Measurements from ENCODE around the gene LRRC4B.
"Not testable (repeated sequence)": the region's sequence is repeated elsewhere in the genome, so short reads cannot be mapped to it uniquely, and the experiment has no call there.

Gene LRRC4B

DNA sequence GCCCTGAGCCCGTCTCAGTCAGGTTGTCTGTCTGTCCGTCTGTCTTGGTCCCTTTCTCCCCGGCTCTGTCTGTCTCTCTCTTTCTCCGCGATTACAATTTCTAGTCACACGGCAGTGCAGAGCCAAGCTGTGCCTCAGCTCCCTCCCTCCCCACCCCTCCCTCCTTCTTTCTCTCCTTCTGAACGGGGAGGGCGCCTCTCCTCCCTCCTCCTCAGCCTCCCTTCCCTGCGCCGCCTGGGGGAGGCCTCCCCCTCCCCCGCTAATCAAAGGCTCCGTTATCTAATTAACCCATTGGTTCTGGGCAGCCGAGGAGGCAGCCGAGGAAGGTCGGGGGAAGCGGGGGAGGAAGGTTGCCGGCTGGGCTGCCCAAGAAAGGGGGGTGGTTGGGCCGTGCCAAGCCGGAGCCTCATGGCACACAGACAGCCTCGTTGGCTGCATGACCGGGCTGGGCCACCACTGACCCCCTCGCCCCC, 16.5 kb downstream of the LRRC4B start:
- peak; percentile 84 for DNase-seq

DNA sequence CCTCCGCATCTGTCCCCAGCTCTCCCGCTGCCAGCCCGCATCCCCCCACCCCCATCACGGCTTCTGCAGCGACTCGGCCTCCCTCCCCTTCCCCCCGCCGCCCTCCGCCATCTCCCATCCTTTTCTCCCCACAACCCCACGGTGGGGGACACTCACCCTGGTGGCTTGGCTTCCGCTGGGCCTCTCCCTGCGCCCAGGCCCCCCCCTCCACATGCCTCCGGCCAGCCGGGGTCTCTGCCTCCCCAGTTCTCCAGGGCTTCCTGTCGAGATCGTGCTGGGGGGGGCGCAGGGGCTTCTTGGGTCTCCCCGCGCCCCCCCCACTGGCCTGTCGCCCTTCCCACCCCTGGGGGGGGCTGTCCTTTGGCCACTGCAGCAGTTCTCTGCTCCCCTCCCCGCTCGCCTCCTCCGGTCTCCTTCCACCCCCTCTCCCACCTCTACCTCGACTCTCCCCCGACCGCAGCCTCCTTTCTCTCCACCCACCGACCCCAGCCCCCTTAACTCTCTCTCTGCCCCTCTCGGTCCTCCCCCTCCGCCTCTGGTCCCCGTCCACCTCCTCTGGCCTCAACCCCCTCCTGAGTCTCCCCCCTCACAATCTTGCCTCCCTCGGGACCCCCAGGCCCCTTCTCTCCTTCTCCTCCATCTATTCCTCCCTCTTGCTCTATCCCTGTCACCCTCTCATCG, 17.1 kb downstream of the LRRC4B start:
- DNase-seq, result peak; percentile 23

DNA sequence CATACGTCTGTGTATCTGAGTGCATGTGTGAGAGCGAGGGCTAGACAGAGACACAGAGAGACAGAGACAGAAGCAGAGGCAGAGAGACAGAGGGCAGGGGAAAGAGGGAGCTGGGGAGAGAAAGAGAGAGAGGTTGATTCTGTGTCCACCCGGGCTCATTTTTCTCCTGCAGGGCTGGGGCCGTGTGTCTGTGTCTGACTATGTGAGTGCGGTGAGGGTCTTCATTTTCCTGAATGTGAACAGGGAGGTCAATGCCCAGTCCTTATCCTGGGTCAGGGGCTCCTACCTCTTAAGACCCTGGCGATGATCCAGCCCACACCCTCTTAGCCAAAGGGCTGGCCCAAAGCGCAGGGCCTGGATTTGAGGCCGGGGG, 17.7 kb downstream of the LRRC4B start:
- peak; percentile 49 for DNase-seq

DNA sequence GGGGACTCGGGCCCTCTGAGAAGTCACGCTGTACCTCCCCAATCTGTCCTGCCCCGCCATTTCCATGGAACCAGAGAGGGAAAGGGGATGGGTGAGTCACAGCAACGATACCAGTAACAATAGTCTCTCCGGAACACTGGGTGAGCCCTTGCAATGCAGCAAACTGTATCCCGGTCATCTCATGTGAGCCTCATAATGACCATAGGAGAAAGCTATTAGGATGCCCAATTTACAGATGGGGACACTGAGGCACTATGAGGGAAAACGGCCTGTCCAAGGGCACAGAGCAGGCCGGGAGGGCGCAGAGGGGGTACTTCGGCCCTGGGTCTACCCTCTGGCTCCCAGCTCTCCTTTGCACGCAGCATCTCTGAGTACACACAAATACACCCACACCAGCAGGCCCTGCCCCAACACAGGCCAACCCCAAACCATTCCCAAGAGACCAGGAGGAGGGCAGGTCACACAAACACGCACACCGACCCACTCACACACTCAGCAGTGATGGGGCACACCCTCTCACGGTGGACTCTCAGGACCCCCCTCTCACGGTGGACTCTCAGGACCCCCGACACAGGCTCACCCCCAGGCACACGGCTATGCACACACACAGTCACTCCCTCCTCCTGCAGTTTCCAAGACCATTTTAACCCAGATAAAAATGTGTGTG, 18.2 kb downstream of the LRRC4B start:
- DNase-seq, result no peak

DNA sequence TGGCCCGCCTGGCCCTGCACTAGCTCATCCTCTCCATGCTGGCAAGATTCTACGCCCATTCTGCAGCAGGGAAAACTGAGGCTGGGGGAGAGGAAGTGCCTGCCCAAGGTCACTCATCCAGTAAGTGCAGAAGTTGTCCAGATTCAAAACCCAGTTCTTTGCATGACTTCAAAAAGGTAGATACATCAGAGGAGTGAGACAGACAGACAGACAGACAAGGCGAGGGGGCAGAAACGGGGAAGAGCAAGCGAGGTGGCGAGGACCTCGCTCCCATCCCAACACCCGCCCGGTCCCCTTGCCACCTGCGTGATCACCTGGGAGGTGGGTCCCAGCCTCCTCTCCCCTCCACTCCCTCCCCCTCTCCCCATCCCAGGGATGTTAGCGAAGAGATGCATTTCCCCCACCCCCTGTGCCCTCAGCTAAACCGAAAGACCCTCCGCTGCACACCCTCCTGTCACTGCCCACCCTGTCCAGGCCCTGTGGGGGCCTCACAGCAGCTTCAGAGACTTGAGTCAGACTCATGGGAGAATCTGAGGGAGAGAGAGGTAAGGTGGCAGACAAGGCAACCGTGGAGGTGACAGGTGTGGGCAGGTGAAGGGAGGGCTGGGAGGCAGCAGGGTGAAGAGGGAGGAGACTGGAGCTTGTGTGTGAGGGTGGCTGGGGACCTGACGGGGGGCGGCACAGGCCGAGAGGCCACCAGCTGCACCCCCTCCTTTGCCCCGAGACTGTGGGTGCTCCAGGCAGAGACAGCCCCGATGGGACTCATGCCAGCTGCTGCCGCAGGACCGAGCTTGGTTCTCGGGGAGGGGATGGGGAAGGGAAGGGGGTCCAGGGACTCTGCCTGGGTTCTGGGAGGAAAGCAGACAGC, 18.9 kb downstream of the LRRC4B start:
- no peak for DNase-seq

DNA sequence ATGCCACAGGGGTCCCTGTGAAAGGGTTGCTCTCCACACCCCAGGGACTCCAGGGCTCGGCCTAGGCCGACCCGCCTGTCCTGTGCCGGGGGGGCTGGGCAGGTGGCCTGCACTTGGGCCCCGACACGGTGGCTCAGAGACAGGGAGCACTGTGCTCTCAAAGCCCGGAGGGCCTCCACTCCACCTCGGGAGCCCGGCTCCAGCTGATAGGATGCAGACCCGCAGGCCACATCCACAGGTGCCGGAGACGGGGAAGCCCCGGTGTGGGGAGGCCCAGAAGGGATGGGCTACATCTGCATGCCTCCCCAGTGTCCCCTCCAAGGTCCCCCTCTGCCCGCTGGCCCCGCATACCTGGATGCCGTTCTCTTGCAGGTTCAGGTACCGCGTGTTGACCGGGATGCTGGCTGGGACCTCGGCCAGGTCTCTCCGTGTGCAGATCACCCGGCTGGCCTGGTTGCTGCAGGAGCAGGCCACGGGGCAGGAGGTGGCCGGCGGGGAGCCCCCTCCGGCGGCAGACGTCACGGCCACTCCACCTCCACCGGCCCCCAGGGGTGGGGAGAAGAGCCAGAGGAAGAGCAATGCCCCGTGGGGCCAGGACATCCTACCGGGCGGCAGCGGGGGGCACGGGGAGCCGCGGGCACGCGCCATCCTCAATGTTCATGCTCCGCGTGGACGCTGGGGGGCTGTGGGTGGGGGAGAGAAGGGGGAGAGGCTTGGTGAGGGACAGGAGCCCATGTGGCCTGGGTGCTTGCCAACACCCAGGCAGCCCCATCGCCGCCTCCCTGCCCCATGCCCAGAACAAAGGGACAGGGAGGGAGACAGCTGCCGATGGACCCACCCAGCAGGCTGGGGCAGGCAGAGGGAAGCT, 19.8 kb downstream of the LRRC4B start:
- DNase-seq, result no peak

DNA sequence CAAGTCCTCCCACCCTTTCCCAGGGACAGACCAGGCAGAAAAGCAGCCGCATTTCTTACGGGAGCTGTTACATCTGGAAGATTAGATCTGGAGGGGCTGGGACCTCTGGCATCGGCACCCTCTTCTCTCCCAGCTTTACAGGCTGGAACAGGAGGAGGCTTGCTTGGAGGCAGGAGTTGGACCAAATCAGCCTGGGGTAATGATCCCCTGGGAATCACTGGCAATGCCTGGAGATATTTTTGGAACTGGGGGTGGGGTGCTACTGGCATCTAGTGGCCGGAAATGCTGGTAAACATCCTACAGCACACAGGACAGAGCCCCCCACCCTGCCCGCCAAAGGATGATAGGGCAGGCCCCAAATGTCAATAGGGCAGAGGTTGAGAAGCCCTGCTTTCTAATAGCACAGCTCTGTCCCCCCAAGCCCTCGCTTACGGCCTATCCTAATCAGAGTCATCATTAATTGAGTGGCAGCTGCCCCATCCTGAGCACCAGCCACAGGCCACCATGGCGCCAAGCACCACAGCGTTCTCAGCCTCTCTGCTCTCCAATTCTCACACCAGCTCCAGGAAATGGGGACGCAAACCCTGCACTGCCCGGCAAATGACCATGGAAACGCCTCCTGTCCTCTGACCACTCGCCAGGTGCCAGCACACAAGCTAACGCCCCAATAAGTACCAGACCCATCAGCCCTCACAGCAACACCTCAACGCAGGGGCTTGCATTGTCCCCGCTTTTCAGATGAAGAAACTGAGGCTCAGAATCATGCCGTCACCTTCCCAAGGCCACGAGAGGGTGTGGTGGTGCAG, 20.6 kb downstream of the LRRC4B start:
- no peak for DNase-seq

DNA sequence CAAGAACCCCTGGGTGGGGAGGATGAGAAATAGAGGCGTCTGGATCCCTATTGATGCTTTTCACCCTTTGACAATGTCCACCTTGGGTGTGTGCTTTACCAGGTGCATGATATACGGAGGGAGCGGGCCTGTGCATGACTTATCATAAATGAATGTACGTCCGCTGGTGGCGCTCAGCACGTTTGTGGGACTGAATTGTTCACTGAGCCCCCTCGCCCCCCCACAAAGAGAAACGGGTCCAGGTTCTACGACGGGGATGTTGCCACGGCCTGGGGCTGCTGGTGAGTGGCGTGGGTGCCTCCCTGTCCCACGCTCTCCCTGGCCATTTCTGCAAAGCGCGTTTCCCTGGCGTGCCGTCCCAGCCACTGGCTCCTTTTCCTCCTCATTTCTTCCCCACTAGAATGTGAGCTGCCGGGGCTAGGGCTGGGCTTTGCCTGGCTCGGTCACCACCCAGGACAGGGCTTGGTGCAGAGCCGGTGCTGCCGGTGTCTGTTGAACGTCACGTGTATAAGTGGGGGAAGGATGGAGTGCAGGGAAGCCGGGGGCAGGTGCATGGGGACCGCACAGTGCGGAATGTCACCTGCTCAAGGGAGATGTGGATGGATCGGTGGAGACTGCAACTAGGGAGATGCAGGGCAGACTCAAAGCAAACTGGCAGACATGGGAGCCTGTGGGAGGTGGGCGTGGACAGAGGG, 21.6 kb downstream of the LRRC4B start:
- DNase-seq, result no peak

DNA sequence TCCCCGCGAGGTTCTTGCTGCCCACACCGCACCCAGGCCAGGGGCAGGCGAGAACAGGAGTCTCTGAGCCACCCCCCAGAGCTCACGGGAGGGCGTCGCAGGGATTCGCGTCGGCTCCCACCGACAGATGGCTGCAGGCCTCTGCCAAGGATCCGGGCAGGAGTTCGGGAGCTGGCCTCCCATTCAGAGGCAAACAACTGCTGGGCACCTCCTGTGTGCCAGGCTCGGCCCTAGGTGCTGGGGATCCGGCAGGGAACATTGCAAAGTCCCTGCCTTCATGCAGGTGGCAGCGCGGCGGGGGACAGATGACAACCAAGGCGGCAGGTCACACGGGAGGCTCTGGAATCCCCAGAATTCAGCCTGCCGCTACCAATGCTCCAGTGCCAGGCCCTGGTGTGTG, 25.3 kb downstream of the LRRC4B start:
- DNase-seq, result no peak

DNA sequence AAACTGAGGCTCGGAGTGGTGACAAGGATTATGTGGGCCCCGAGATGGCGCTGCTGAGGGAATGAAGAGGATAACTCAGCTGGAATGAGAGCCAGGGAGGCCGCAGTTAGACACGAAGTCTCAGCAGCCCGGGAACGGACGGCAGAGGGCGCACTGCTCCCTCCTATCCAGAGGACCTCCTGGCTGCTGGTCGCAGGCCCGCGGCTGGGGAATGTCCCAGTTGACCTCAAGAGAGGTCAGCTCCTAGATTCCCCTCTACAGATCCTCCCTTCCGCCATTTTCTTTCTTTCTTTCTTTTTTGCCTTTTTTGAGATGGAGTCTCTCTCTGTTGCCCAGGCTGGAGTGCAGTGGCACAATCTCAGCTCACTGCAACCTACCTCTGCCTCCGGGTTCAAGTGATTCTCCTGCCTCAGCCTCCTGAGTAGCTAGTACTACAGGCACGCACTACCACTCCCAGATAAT, 30.4 kb downstream of the LRRC4B start:
- peak; percentile 89 for DNase-seq

DNA sequence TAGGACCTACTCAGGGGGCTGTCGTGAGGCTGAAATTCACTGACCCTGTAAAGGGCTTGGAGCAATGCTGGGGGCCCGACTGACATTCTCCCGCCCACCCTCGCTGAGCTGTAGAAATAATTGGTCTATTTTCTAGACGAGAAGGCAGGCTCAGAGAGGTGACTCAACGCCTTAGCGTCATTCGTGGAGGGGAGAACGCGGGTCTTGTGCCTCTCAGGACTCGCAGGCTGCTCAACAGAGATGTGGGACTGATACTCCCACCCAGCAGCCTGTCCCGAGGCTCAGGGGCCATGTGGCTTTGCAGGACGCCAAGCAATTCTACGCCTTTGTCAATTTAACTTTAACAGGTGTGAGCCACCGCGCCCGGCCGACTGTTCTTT, 30.9 kb downstream of the LRRC4B start:
- DNase-seq, result no peak

DNA sequence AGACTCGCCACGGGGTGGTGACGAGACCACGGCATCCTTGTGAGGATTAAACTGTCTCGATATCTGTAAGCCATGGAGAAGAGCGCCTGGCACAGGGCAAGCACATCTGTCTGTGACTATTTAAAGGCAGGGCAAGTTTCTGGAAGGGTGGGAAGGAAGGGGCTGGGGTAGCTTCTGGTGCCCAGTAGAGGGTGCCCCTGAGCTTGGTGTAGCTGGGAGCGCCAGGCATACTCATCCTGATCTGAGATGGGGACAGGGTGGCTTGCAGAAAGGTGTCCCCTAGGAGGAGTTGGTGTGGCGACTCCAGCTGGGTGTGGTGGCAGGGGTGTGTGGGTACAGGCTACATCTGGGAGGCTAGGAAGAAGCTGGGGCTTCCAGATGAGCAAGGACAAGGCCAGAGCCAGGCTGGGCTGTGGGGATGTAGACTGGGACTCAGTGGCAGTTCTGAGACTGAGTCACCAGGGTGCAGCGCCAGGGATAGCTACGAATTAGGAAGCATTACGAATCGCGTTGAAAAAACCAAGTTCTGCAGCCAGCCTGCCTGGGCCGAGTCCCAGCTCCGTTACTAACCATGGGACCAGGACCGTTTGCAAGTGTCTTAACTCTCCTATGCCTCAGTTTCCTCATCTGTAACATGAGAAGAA, 31.5 kb downstream of the LRRC4B start:
- no peak for DNase-seq

DNA sequence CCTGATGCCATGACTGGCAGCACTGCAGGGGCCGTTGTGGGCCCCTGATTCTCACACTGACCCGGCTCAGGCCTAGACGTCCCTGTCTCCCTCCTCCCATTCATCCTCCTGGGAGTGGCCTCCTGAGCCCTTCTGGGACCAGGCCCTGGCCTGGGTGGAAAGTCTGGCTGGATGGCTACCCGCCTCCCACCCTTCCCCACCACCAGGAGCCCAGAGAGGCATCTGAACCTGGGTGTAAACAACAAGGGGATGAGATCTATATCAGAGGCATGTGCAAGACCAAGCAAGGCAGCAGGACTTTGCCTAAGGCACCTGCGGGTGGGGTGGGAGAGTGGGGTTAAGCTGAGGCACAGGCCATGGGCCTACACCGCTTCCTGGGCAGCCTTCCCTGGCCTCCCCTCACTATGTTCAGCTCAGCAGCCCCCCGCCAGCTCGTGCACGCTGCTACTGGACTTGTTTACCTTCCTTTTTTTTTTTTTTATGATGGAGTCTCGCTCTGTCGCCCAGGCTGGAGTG, 32.5 kb downstream of the LRRC4B start:
- no peak for DNase-seq

DNA sequence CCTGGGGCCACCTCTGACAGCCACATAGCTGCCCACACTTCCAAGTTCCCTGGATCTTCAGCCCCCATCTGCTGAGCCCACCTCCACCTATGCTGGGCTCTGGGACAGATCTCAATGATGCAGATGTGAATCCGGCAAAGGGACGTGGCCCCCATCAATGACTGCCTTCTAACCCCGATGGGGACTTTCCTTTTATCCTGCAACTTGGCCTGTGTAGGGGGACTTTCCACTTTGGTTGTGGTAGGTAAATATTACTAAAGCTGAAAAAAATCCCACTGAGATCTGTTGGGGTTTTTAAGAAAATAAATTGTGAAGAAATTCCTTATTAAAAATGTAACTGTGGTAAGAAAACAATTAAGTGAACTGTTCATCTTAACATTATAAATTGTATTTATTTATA, 33.8 kb downstream of the LRRC4B start:
- no peak for DNase-seq

DNA sequence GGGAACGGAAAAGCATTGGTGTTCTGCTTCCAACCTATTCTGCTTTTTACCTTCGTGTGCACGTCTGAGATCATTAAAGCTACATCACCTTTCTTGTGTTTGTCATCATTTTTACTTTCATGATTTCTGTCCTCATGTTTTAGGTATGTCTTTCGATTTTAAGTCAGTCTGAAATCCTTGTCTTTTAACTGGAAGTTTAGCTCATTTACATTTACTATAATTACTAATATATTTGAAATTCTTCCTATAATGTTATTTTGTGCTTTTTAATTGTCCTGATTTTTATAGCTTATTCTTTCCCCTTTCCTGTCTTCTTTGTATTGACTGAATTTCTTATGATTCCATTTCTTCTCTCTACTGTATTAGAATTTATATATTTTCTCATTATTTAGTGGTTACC, 35.3 kb downstream of the LRRC4B start:
- no peak for DNase-seq

DNA sequence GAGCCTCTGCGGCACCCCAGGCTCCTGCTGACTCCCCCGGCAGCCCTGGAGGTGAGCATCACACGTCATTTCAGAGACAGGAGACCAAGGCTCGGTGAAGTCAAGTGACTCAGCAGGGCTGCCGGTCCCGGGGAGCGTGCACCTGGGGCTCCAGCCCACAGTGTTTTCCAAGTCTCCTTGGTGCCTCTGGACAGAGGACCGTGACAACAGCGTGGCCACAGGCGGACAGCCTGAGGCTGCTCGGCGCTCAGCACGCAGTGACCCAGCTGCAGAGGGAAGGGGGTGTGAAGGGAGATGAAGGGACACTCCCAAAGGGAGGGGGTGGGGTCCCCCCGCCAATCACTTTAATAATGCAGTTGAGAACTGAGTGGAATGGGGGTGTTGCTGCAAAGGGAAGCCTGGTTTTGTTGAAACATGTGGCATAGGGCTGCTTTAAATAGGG, 37.0 kb downstream of the LRRC4B start:
- peak; percentile 36 for DNase-seq

DNA sequence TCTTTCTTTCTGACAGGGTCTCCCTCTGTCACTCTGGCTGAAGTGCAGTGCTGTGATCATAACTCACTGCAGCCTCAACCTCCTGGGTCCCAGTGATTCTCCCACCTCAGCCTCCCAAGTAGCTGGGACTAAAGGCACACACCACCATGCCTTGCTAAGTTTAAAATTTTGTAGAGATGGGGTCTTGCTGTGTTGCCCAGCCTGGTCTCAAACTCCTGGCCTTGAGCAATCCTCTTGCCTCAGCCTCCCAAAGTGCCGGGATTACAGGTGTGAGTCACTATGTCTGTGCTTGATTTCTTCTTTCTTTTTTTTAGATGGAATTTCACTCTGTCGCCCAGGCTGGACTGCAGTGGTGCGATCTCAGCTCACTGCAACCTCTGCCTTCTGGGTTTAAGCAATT, 40.2 kb downstream of the LRRC4B start:
- DNase-seq, result not testable (repeated sequence)

DNA sequence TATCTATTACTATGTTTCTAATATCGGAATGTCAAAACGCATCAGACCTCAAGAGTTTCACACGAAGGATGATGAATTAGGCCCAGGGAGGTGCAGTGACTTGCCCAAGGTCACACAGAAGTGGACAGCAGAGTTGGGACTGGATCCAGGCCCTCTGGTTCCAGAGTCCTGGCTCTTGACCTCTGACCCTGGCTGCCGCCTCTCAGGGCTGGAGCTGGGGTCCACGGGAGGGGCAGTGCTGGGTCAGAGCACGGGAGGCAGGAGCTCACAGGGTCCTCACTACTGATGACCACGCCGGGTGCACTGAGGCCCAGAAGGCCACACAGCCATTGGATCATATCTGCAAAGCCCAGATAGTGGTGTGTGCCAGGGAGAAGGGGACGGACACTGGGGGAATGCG, 45.4 kb downstream of the LRRC4B start:
- no peak for DNase-seq

DNA sequence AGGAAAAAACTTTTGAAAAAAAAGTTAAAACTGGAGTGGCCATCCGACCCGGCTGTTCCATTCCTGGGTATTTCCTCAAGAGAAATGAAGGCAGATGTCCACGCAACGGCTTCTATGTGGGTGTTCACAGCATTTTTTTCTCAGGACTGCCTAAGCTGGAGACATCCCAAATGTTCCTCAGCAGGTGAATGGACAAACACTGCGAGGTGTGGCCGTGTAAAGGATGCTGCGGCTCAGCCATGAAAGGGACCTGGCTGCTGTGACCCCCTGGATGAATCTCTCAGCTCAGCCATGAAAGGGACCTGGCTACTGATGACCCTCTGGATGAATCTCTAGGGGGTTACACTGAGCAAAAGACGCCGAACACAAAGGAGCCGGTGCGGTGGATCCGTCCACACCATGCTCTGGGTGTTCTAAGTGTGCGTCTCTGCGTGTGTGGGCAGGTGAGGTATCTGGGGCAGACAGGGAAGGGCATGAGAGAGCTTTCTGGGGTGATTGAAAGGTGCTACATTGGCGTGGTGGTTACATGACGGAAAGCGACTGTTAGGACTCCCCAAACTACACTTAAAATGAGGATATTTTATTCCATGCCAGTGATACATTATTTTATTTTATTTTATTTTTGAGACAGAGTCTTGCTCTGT, 47.3 kb downstream of the LRRC4B start:
- no peak for DNase-seq

Data from retina (tissue), 1 donor.